Measurements from ENCODE around the gene IGSF3. TPM values are rescaled to one million over a fixed set of nuclear protein-coding genes. Genes with fewer than 3 reads are reported as not detected.
A peak's percentile ranks its signal among the peaks of the same experiment; 100 is the strongest.

The IGSF3 gene
- 0.33 TPM for polyA plus RNA-seq (2013, experiment 1 of 2)
- 0.30 TPM for polyA plus RNA-seq (2013, experiment 2 of 2)

- Histone ChIP-seq H2BK5ac (ENCODE audit: low read depth, low read length, poor library complexity, severe bottlenecking) (no peak within 1 kb of the TSS), H3K27ac (ENCODE audit: low read length, poor library complexity, severe bottlenecking) (no peak within 1 kb of the TSS), H3K14ac (ENCODE audit: low read length in 2 of 2) (no peak within 1 kb of the TSS), H2BK120ac (ENCODE audit: low read depth, low read length) (no peak within 1 kb of the TSS), H3K36me3 (ENCODE audit: control insufficient read depth in 1 of 2, insufficient read depth in 2 of 2, low read depth in 1 of 2, low read length in 2 of 2) (peaks cover 0 to 4% of the 10 kb centered on the region in 2 experiments), H3K27me3 (ENCODE audit: control insufficient read depth in 1 of 2, insufficient read depth in 1 of 2, low read length in 2 of 2) (peaks cover 28 to 68% of the 10 kb centered on the region in 2 experiments), H3K18ac (ENCODE audit: low read depth in 1 of 2, low read length in 2 of 2) (peak within 1 kb of the TSS in 1 of 2 experiments; percentile 48), H3K9me3 (ENCODE audit: control insufficient read depth, low read length) (no peaks in the 10 kb centered on the region), H2BK15ac (ENCODE audit: low read depth, poor library complexity, severe bottlenecking) (peak within 1 kb of the TSS; percentile 41), H3K4me3 (ENCODE audit: insufficient read depth in 1 of 2, low read depth in 1 of 2, low read length in 2 of 2) (peak within 1 kb of the TSS; percentile 77 to 78), H3K4ac (ENCODE audit: low read depth in 1 of 2, low read length in 2 of 2) (no peak within 1 kb of the TSS), H3K4me1 (ENCODE audit: control insufficient read depth, insufficient read depth, low read depth, low read length) (peaks cover 7% of the 10 kb centered on the region), H3K79me1 (replicated peaks; ENCODE audit: low read length, poor library complexity, severe bottlenecking) (peaks cover 6% of the 10 kb centered on the region), H3K9ac (ENCODE audit: low read length) (peak within 1 kb of the TSS; percentile 32), H4K91ac (ENCODE audit: low read length) (no peak within 1 kb of the TSS), H3K23ac (ENCODE audit: low read length in 2 of 2) (no peak within 1 kb of the TSS), H3K4me2 (ENCODE audit: low read length, poor library complexity, severe bottlenecking) (peak within 1 kb of the TSS; percentile 89), H2AK5ac (ENCODE audit: low read length, severe bottlenecking) (peak within 1 kb of the TSS; percentile 46), H2AFZ (ENCODE audit: low read depth, low read length) (peak within 1 kb of the TSS; percentile 44), H2BK12ac (ENCODE audit: low read length in 2 of 2) (no peak within 1 kb of the TSS), H4K8ac (ENCODE audit: low read length) (no peak within 1 kb of the TSS)
- peak; percentile 35 for DNase-seq
- 2% methylated on average over 43 of the region's 58 CpGs for WGBS
These were observed at the start of gene IGSF3 for GRCh38 chr1:116667575-116668105. Gene IGSF3 (minus strand): TSS chr1:116667733. CDS start chr1:116666326, 1,407 bp downstream.

GRCh38 chr1:116717318-116717717 lies 49.8 kb upstream of the IGSF3 start:
- 87% methylated on average over 3 of the region's 3 CpGs for WGBS
- H3K27ac ChIP-seq (ENCODE audit: low read length, poor library complexity, severe bottlenecking): no peak overlapping the region
- H2BK120ac ChIP-seq (ENCODE audit: low read depth, low read length): no peak overlapping the region
- no peak overlapping the region for H2AK5ac ChIP-seq (ENCODE audit: low read length, severe bottlenecking)
- no peak for DNase-seq
- peaks cover 4% of the 10 kb centered on the region for H3K9me3 ChIP-seq (ENCODE audit: control insufficient read depth, low read length)
- no peak overlapping the region for H2BK15ac ChIP-seq (ENCODE audit: low read depth, poor library complexity, severe bottlenecking)
- H3K4me2 ChIP-seq (ENCODE audit: low read length, poor library complexity, severe bottlenecking): no peak overlapping the region
- no peak overlapping the region for H3K9ac ChIP-seq (ENCODE audit: low read length)
- no peak overlapping the region for H2BK12ac ChIP-seq (ENCODE audit: low read length in 2 of 2)
- no peaks in the 10 kb centered on the region for H3K79me1 ChIP-seq (replicated peaks; ENCODE audit: low read length, poor library complexity, severe bottlenecking)
- no peak overlapping the region for H4K91ac ChIP-seq (ENCODE audit: low read length)
- peaks cover 0 to 15% of the 10 kb centered on the region in 2 experiments for H3K27me3 ChIP-seq (ENCODE audit: control insufficient read depth in 1 of 2, insufficient read depth in 1 of 2, low read length in 2 of 2)
- H2AFZ ChIP-seq (ENCODE audit: low read depth, low read length): no peak overlapping the region
- H4K8ac ChIP-seq (ENCODE audit: low read length): no peak overlapping the region
- H3K4me1 ChIP-seq (ENCODE audit: control insufficient read depth, insufficient read depth, low read depth, low read length): no peaks in the 10 kb centered on the region
- H3K4me3 ChIP-seq (ENCODE audit: insufficient read depth in 1 of 2, low read depth in 1 of 2, low read length in 2 of 2): no peak overlapping the region
- no peaks in the 10 kb centered on the region for H3K36me3 ChIP-seq (ENCODE audit: control insufficient read depth in 1 of 2, insufficient read depth in 2 of 2, low read depth in 1 of 2, low read length in 2 of 2)
- H3K14ac ChIP-seq (ENCODE audit: low read length in 2 of 2): no peak overlapping the region
- no peak overlapping the region for H2BK5ac ChIP-seq (ENCODE audit: low read depth, low read length, poor library complexity, severe bottlenecking)
- no peak overlapping the region for H3K4ac ChIP-seq (ENCODE audit: low read depth in 1 of 2, low read length in 2 of 2)
- no peak overlapping the region for H3K23ac ChIP-seq (ENCODE audit: low read length in 2 of 2)
- H3K18ac ChIP-seq (ENCODE audit: low read depth in 1 of 2, low read length in 2 of 2): no peak overlapping the region

- H3K4me2 ChIP-seq (ENCODE audit: low read length, poor library complexity, severe bottlenecking): no peak overlapping the region
These were observed 48.9 kb upstream of the IGSF3 start for GRCh38 chr1:116716391-116716790.

GRCh38 chr1:116713474-116713873 lies 45.9 kb upstream of the IGSF3 start:
- Histone ChIP-seq H3K36me3 (ENCODE audit: control insufficient read depth in 1 of 2, insufficient read depth in 2 of 2, low read depth in 1 of 2, low read length in 2 of 2) (no peaks in the 10 kb centered on the region), H3K27ac (ENCODE audit: low read length, poor library complexity, severe bottlenecking) (no peak overlapping the region), H2AFZ (ENCODE audit: low read depth, low read length) (peak overlapping the region; percentile 29), H3K9ac (ENCODE audit: low read length) (no peak overlapping the region), H2BK120ac (ENCODE audit: low read depth, low read length) (no peak overlapping the region), H2AK5ac (ENCODE audit: low read length, severe bottlenecking) (no peak overlapping the region), H2BK15ac (ENCODE audit: low read depth, poor library complexity, severe bottlenecking) (no peak overlapping the region), H3K9me3 (ENCODE audit: control insufficient read depth, low read length) (peaks cover 4% of the 10 kb centered on the region), H3K14ac (ENCODE audit: low read length in 2 of 2) (peak overlapping the region in 1 of 2 experiments; percentile 26), H3K79me1 (replicated peaks; ENCODE audit: low read length, poor library complexity, severe bottlenecking) (no peaks in the 10 kb centered on the region), H3K23ac (ENCODE audit: low read length in 2 of 2) (no peak overlapping the region), H3K18ac (ENCODE audit: low read depth in 1 of 2, low read length in 2 of 2) (no peak overlapping the region), H4K8ac (ENCODE audit: low read length) (no peak overlapping the region), H4K91ac (ENCODE audit: low read length) (no peak overlapping the region), H3K4me2 (ENCODE audit: low read length, poor library complexity, severe bottlenecking) (no peak overlapping the region), H3K4me3 (ENCODE audit: insufficient read depth in 1 of 2, low read depth in 1 of 2, low read length in 2 of 2) (no peak overlapping the region), H3K4me1 (ENCODE audit: control insufficient read depth, insufficient read depth, low read depth, low read length) (peaks cover 3% of the 10 kb centered on the region), H3K4ac (ENCODE audit: low read depth in 1 of 2, low read length in 2 of 2) (no peak overlapping the region), H2BK5ac (ENCODE audit: low read depth, low read length, poor library complexity, severe bottlenecking) (no peak overlapping the region), H2BK12ac (ENCODE audit: low read length in 2 of 2) (no peak overlapping the region), H3K27me3 (ENCODE audit: control insufficient read depth in 1 of 2, insufficient read depth in 1 of 2, low read length in 2 of 2) (peaks cover 0 to 39% of the 10 kb centered on the region in 2 experiments)
- DNase-seq: no peak
- WGBS: 95% methylated on average over 3 of the region's 3 CpGs

More at GRCh38 chr1:116716391-116716790, 48.9 kb upstream of the IGSF3 start:
- no peak overlapping the region for H2BK5ac ChIP-seq (ENCODE audit: low read depth, low read length, poor library complexity, severe bottlenecking)
- 94% methylated on average over 3 of the region's 3 CpGs for WGBS
- no peak overlapping the region for H2AFZ ChIP-seq (ENCODE audit: low read depth, low read length)
- no peak overlapping the region for H2AK5ac ChIP-seq (ENCODE audit: low read length, severe bottlenecking)
- no peak overlapping the region for H2BK120ac ChIP-seq (ENCODE audit: low read depth, low read length)
- H3K9me3 ChIP-seq (ENCODE audit: control insufficient read depth, low read length): peaks cover 4% of the 10 kb centered on the region
- no peak overlapping the region for H3K4me3 ChIP-seq (ENCODE audit: insufficient read depth in 1 of 2, low read depth in 1 of 2, low read length in 2 of 2)
- H3K9ac ChIP-seq (ENCODE audit: low read length): no peak overlapping the region
- no peak overlapping the region for H2BK15ac ChIP-seq (ENCODE audit: low read depth, poor library complexity, severe bottlenecking)
- no peak overlapping the region for H3K18ac ChIP-seq (ENCODE audit: low read depth in 1 of 2, low read length in 2 of 2)
- H3K36me3 ChIP-seq (ENCODE audit: control insufficient read depth in 1 of 2, insufficient read depth in 2 of 2, low read depth in 1 of 2, low read length in 2 of 2): no peaks in the 10 kb centered on the region
- no peak overlapping the region for H3K14ac ChIP-seq (ENCODE audit: low read length in 2 of 2)
- H2BK12ac ChIP-seq (ENCODE audit: low read length in 2 of 2): no peak overlapping the region
- no peak overlapping the region for H3K4ac ChIP-seq (ENCODE audit: low read depth in 1 of 2, low read length in 2 of 2)
- no peak overlapping the region for H4K8ac ChIP-seq (ENCODE audit: low read length)
- no peak overlapping the region for H3K27ac ChIP-seq (ENCODE audit: low read length, poor library complexity, severe bottlenecking)
- H3K4me1 ChIP-seq (ENCODE audit: control insufficient read depth, insufficient read depth, low read depth, low read length): no peaks in the 10 kb centered on the region
- H4K91ac ChIP-seq (ENCODE audit: low read length): no peak overlapping the region
- H3K79me1 ChIP-seq (replicated peaks; ENCODE audit: low read length, poor library complexity, severe bottlenecking): no peaks in the 10 kb centered on the region
- DNase-seq: no peak
- H3K23ac ChIP-seq (ENCODE audit: low read length in 2 of 2): no peak overlapping the region
- peaks cover 0 to 18% of the 10 kb centered on the region in 2 experiments for H3K27me3 ChIP-seq (ENCODE audit: control insufficient read depth in 1 of 2, insufficient read depth in 1 of 2, low read length in 2 of 2)
